ENCODE data around the gene POLR1E. TPM values are rescaled to one million over a fixed set of nuclear protein-coding genes. Genes with fewer than 3 reads are reported as not detected.

POLR1E gene
- total and polyA plus RNA-seq, 9 of the 15 experiments (the other 6 are each of a cell fraction or from before 2014, with no cell fraction given), result 18.9 to 102 (median 74.4) TPM

GRCh38 chr9:37474438-37474837, 11.3 kb upstream of the POLR1E start (continued):
- TF ChIP-seq ID3 (CRISPR knock-in tag; IDR thresholded peaks at IDR 0.05) (no peak), ID3 (tag; IDR thresholded peaks at IDR 0.05) (no peak), SMARCA5 (IDR thresholded peaks at IDR 0.05) (0 out of 2 replicates have a peak, but pooled peaks have one; percentile 54), ZNF766 (CRISPR knock-in tag; conservative IDR thresholded peaks at IDR 0.05) (no peak)

DNA sequence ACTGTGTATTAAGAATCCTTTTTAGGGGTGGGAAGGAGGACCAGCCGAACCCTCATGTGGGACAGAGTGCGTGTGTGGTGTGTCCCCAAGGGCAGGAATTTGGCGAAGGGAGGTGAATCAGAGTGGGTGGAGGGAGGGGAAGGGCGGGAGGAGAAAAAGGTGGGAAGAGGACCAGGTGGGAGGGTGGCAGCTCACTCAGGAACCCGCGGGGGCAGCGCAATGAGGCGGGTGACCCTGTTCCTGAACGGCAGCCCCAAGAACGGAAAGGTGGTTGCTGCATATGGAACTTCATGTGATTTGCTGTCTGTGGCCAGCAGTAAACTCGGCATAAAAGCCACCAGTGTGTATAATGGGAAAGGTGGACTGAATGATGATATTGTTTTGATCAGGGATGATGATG, 8.8 kb upstream of the POLR1E start:
- H3K4me2 ChIP-seq (ENCODE audit: insufficient read depth, low read length), result no peak overlapping the region
- no peaks in the 10 kb centered on the region; the same call in 1 of the 2 replicates for H3K9me3 ChIP-seq (replicated peaks; ENCODE audit: control insufficient read depth, insufficient read depth, low read depth, low read length)
- no peak for FAIRE-seq
- no peaks in the 10 kb centered on the region for H3K79me2 ChIP-seq (ENCODE audit: control insufficient read depth, insufficient read depth, low read length)
- ChIA-PET CTCF (ENCODE audit: low intra/inter-chr PET ratio) (no interaction called here), POLR2A (interaction anchor here (0.7 kb wide), 1 partner anchor 1212 kb away, joined by 3 read pairs; no protein-coding TSS in a partner anchor)
- no peaks in the 10 kb centered on the region for H3K9me1 ChIP-seq (ENCODE audit: control insufficient read depth, insufficient read depth, low read length)
- intact Hi-C loops (cut with micrococcal nuclease), result no loop called here
- peaks cover 0 to 6% of the 10 kb centered on the region in 2 experiments; a peak in 4 of 5 replicates for H3K4me1 ChIP-seq (replicated peaks in 1 of 2; ENCODE audit: control insufficient read depth in 2 of 2, insufficient read depth in 2 of 2, low read length in 2 of 2)
- H4K20me1 ChIP-seq (replicated peaks; ENCODE audit: control insufficient read depth, insufficient read depth, low read length), result no peaks in the 10 kb centered on the region
- H3K9ac ChIP-seq (ENCODE audit: insufficient read depth in 1 of 2, low read depth in 2 of 2, low read length in 2 of 2), result no peak overlapping the region
- H2AFZ ChIP-seq (ENCODE audit: low read depth, low read length), result no peak overlapping the region
- TF ChIP-seq TEAD4 (IDR thresholded peaks at IDR 0.05; ENCODE audit: low read length) (no peak), TEAD4 (CRISPR knock-in tag; IDR thresholded peaks at IDR 0.05; ENCODE audit: borderline replicate concordance) (no peak), CBX1 (IDR thresholded peaks at IDR 0.05; ENCODE audit: low read depth) (no peak), TAF1 (IDR thresholded peaks at IDR 0.05; ENCODE audit: control insufficient read depth, extremely low read depth, insufficient read depth, low read length, severe bottlenecking) (no peak)
- TF ChIP-seq, protein P1, sequence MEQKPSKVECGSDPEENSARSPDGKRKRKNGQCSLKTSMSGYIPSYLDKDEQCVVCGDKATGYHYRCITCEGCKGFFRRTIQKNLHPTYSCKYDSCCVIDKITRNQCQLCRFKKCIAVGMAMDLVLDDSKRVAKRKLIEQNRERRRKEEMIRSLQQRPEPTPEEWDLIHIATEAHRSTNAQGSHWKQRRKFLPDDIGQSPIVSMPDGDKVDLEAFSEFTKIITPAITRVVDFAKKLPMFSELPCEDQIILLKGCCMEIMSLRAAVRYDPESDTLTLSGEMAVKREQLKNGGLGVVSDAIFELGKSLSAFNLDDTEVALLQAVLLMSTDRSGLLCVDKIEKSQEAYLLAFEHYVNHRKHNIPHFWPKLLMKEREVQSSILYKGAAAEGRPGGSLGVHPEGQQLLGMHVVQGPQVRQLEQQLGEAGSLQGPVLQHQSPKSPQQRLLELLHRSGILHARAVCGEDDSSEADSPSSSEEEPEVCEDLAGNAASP (IDR thresholded peaks at IDR 0.05), result no peak
- TF ChIP-seq, protein P2, sequence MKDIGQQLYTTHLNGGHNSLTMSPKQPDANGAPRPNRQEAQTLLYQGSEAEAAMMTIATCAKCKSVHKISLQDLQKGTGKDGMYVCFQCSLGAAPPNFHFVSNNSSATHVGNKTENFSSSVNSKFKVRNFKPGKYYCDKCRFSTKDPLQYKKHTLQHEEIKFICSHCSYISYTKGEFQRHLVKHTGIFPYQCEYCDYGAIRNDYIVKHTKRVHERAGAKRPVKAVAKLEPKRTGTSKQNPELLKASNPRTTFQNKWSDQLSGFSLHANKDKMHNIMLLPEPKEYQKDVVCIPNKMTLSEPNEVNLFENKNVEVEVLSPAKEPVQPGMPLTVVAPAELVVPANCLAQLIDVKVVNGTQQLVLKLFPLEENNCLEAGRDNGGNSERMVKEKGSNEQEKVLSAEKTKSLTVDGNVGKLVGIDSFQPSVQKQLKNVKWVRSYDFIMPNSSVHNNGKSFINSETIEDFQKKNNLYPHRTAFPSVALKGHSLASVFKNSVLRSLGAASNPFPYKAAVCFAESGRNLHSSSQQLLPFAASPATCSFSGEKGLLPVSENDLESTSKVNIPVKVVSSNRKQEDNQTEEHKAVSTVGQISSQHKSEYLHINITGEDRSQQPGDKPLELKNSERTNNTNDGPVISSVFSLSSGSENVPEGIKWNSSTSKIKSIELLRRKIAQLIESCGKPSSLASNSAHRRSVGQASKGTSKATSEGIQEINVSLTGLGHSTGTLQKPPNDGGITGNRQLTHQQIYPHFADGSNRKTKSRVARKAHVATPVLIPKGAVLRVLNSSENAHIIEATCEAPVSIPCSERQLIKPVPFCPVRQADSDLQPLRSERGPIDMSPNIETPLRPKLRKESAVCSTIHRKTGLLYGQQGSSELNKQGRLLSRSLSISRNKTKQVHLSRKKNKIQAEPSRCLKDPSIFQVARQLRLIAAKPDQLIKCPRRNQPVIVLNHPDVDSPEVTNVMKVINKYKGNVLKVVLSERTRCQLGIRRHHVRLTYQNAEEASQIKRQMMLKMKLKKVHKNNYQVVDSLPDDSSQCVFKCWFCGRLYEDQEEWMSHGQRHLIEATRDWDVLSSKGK (CRISPR knock-in tag; IDR thresholded peaks at IDR 0.05), result no peak
- no peak for DNase-seq (ENCODE audit: extremely low read depth in 1 of 4, low spot score in 3 of 4)
- WGBS (ENCODE audit: insufficient coverage, low coverage, missing lambda C conversion rate), result 9% methylated on average over 10 of the region's 11 CpGs
- in situ Hi-C loops (cut with MboI), result loop anchor here (25.0 kb wide), 1 partner anchor 885 kb away; no protein-coding TSS in a partner anchor
- no peak for ATAC-seq
- BruUV-seq (replicated peaks), result no TSS peak
- peaks cover 7 to 8% of the 10 kb centered on the region in 2 experiments; a peak in 4 of 5 replicates for H3K27me3 ChIP-seq (ENCODE audit: control insufficient read depth in 2 of 2, insufficient read depth in 2 of 2, low read length in 2 of 2)
- no peak overlapping the region for H3K4me3 ChIP-seq
- H3K27ac ChIP-seq (ENCODE audit: extremely low read depth, low read depth, low read length), result no peak overlapping the region
- no peaks in the 10 kb centered on the region for H3K36me3 ChIP-seq (ENCODE audit: control insufficient read depth, insufficient read depth, low read length)

All from K562 (cell line).